ENCODE measurements around the gene CPTP. TPM values are rescaled to one million over a fixed set of nuclear protein-coding genes. Genes with fewer than 3 reads are reported as not detected.

The CPTP gene
- total and polyA plus RNA-seq, 2 of the 13 experiments (the other 11 are each of a cell fraction or from before 2014, with no cell fraction given) = 5.5 to 9.3 TPM

DNA sequence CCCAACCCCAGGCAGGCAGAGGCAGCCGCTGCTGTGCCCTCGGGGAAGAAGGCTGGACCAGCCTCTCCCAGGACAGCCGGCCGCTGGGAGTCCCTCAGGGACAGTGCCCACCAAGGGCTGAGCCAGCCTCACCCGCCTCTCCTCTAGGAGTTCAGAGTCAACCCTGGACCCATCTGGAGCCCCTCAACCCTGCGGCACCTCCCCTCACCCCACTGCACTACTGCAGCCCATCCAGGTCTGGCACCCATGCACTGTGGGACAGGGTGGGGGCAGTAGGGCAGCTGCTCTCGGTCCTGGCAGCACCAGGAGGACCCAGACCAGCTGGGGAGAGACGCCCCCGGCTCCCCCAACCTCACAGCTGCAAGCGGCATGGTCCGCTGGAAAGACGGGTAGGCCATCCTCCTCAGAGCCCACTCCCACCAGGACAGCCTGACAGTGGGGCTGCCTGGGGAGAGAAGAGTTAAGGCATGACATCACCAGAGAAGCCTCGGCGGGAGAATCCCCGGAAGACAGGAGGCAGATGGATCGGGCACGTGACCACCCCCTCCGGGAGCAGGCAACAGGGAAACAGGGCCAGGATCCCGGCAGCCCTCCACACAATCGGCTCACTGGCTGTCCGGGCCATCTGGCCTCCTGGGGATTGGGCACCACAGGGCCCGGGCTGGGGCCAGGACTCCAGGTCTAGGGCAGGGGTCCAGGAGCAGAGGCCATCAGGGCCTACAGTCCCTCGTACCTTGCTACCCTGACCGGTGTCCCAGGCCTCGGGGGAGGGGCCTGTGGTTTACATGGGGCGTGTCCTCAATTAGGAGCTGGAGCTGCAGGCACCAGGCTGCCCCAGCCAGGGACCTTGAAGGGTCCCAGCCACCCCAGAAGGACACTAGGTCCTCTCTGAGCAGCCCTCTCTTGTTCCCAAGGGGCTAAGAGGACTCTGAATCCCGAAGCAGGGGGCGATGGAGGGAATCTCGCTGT lies 20.0 kb upstream of the CPTP start (continued):
- TF ChIP-seq ZNF44 (CRISPR knock-in tag; IDR thresholded peaks at IDR 0.05) (no peak), PITX1 (CRISPR knock-in tag; IDR thresholded peaks at IDR 0.05) (no peak), ZNF263 (CRISPR knock-in tag; IDR thresholded peaks at IDR 0.05) (no peak), ZNF276 (CRISPR knock-in tag; IDR thresholded peaks at IDR 0.05; ENCODE audit: low read depth) (peak; percentile 43; the same call in 1 of the 2 replicates), U2AF1 (optimal IDR thresholded peaks at IDR 0.05; ENCODE audit: low read depth, low read length) (no peak), TMF1 (CRISPR knock-in tag; IDR thresholded peaks at IDR 0.05; ENCODE audit: low read depth) (no peak), RAD51 (IDR thresholded peaks at IDR 0.05; ENCODE audit: borderline replicate concordance) (no peak; the same call in 1 of the 2 replicates), ZBTB8A (CRISPR knock-in tag; IDR thresholded peaks at IDR 0.05; ENCODE audit: borderline replicate concordance, low read depth) (no peak), DBP (CRISPR knock-in tag; IDR thresholded peaks at IDR 0.05; ENCODE audit: not compliant biosample characterization) (no peak), ZNF549 (CRISPR knock-in tag; IDR thresholded peaks at IDR 0.05) (no peak), KAT7 (CRISPR knock-in tag; IDR thresholded peaks at IDR 0.05; ENCODE audit: borderline replicate concordance) (0 out of 2 replicates have a peak, but pooled peaks have one; percentile 16), SETDB1 (CRISPR knock-in tag; IDR thresholded peaks at IDR 0.05; ENCODE audit: borderline replicate concordance) (no peak), ZFX (CRISPR knock-in tag; IDR thresholded peaks at IDR 0.05; ENCODE audit: low read depth) (peak; percentile 68), SNAI1 (CRISPR knock-in tag; IDR thresholded peaks at IDR 0.05; ENCODE audit: borderline replicate concordance) (no peak), ZNF547 (CRISPR knock-in tag; IDR thresholded peaks at IDR 0.05) (no peak; the same call in 1 of the 2 replicates), GLI4 (CRISPR knock-in tag; IDR thresholded peaks at IDR 0.05; ENCODE audit: borderline replicate concordance) (no peak), ZNF746 (CRISPR knock-in tag; IDR thresholded peaks at IDR 0.05) (no peak), ZNF160 (CRISPR knock-in tag; IDR thresholded peaks at IDR 0.05) (no peak), ZNF652 (CRISPR knock-in tag; IDR thresholded peaks at IDR 0.05; ENCODE audit: borderline replicate concordance, low read depth) (peak; percentile 96)
- TF ChIP-seq, protein P1, sequence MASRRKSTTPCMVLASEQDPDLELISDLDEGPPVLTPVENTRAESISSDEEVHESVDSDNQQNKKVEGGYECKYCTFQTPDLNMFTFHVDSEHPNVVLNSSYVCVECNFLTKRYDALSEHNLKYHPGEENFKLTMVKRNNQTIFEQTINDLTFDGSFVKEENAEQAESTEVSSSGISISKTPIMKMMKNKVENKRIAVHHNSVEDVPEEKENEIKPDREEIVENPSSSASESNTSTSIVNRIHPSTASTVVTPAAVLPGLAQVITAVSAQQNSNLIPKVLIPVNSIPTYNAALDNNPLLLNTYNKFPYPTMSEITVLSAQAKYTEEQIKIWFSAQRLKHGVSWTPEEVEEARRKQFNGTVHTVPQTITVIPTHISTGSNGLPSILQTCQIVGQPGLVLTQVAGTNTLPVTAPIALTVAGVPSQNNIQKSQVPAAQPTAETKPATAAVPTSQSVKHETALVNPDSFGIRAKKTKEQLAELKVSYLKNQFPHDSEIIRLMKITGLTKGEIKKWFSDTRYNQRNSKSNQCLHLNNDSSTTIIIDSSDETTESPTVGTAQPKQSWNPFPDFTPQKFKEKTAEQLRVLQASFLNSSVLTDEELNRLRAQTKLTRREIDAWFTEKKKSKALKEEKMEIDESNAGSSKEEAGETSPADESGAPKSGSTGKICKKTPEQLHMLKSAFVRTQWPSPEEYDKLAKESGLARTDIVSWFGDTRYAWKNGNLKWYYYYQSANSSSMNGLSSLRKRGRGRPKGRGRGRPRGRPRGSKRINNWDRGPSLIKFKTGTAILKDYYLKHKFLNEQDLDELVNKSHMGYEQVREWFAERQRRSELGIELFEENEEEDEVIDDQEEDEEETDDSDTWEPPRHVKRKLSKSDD (CRISPR knock-in tag; IDR thresholded peaks at IDR 0.05; ENCODE audit: low read depth) = no peak; the same call in 1 of the 2 replicates
- TF ChIP-seq, protein P2, sequence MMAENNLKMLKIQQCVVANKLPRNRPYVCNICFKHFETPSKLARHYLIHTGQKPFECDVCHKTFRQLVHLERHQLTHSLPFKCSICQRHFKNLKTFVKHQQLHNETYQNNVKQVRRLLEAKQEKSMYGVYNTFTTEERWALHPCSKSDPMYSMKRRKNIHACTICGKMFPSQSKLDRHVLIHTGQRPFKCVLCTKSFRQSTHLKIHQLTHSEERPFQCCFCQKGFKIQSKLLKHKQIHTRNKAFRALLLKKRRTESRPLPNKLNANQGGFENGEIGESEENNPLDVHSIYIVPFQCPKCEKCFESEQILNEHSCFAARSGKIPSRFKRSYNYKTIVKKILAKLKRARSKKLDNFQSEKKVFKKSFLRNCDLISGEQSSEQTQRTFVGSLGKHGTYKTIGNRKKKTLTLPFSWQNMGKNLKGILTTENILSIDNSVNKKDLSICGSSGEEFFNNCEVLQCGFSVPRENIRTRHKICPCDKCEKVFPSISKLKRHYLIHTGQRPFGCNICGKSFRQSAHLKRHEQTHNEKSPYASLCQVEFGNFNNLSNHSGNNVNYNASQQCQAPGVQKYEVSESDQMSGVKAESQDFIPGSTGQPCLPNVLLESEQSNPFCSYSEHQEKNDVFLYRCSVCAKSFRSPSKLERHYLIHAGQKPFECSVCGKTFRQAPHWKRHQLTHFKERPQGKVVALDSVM (CRISPR knock-in tag; IDR thresholded peaks at IDR 0.05) = no peak; the same call in 1 of the 2 replicates
